Measurements from ENCODE around the gene ZNF75A.

- TF ChIP-seq CTCF (IDR thresholded peaks at IDR 0.05) (no peak), ZFX (IDR thresholded peaks at IDR 0.05; ENCODE audit: borderline replicate concordance) (no peak)
Measured at GRCh38 chr16:3355589-3355988, 50.3 kb downstream of the ZNF75A start, which contains the start of gene OR2C1.
